IgD-negative memory B cell (primary cell): Measurements from ENCODE around the gene ZNF92. TPM values are rescaled to one million over a fixed set of nuclear protein-coding genes. Genes with fewer than 3 reads are reported as not detected.
"Not testable (repeated sequence)": the region's sequence is repeated elsewhere in the genome, so short reads cannot be mapped to it uniquely, and the experiment has no call there.

Experiments
- H3K27ac Mint-ChIP-seq, 3 donors: one replicate each; pipeline ENCODE4 v1.8.0; 2020 to 2022; ENCODE audit warnings: mild to moderate bottlenecking in 3 of 3, mixed read lengths in 3 of 3, moderate library complexity in 1 of 3
- H3K27me3 Mint-ChIP-seq: one replicate; pipeline ENCODE4 v1.8.0; 2021; ENCODE audit warnings: mixed read lengths
- H3K36me3 Mint-ChIP-seq: one replicate; pipeline ENCODE4 v1.8.0; 2020; ENCODE audit warnings: mild to moderate bottlenecking, mixed read lengths
- H3K4me1 Mint-ChIP-seq, 3 donors: one replicate each; pipeline ENCODE4 v1.8.0; 2020 to 2022; ENCODE audit warnings: mixed read lengths in 3 of 3, mild to moderate bottlenecking in 1 of 3
- H3K4me3 Mint-ChIP-seq, 4 donors: one replicate each; pipeline ENCODE4 v1.8.0; 2020 to 2022; ENCODE audit warnings: mild to moderate bottlenecking in 4 of 4, mixed read lengths in 4 of 4, moderate library complexity in 3 of 4
- H3K9me3 Mint-ChIP-seq, 3 donors: one replicate each; pipeline ENCODE4 v1.8.0; 2020 to 2021; ENCODE audit warnings: mixed read lengths in 3 of 3, mild to moderate bottlenecking in 1 of 3
- polyA plus RNA-seq: library from polyadenylated mRNA; unstranded; fragments of 300-500 nt; fragmentation: Illumina TruSeq; gene quantifications from one replicate; pipeline ENCODE4 v1.2.3, GENCODE V29; 2021

The ZNF92 gene
- polyA plus RNA-seq, 1 donor from 2014 or later, result 47.9 TPM

- no peak overlapping the region for H3K27ac Mint-ChIP-seq
- peaks cover 0 to 11% (median 5%) of the 10 kb centered on the region in 3 donors for H3K4me1 Mint-ChIP-seq
- peaks cover 2% of the 10 kb centered on the region for H3K27me3 Mint-ChIP-seq
- peaks cover 0 to 11% (median 2%) of the 10 kb centered on the region in 3 donors for H3K9me3 Mint-ChIP-seq
- no peak overlapping the region for H3K4me3 Mint-ChIP-seq
- peaks cover 2% of the 10 kb centered on the region for H3K36me3 Mint-ChIP-seq
Observed at GRCh38 chr7:65444205-65444842, 70.7 kb downstream of the ZNF92 start.

- Mint-ChIP-seq H3K4me3 (no peak overlapping the region), H3K4me1 (peaks cover 4 to 15% (median 10%) of the 10 kb centered on the region in 3 donors), H3K27me3 (peaks cover 3% of the 10 kb centered on the region), H3K27ac (no peak overlapping the region), H3K9me3 (peaks cover 0 to 11% (median 2%) of the 10 kb centered on the region in 3 donors), H3K36me3 (peaks cover 2% of the 10 kb centered on the region)
Observed at GRCh38 chr7:65444899-65445823, 71.5 kb downstream of the ZNF92 start.

- Mint-ChIP-seq H3K9me3 (peaks cover 0 to 11% (median 2%) of the 10 kb centered on the region in 3 donors), H3K4me1 (peaks cover 6 to 24% (median 13%) of the 10 kb centered on the region in 3 donors), H3K27ac (peak overlapping the region in 1 of 3 donors; percentile 48)
- H3K4me3 Mint-ChIP-seq, H3K36me3 Mint-ChIP-seq, H3K27me3 Mint-ChIP-seq: not testable (repeated sequence)
Observed at GRCh38 chr7:65447041-65447440, 73.4 kb downstream of the ZNF92 start.

- Mint-ChIP-seq H3K36me3 (peaks cover 2% of the 10 kb centered on the region), H3K27me3 (peaks cover 3% of the 10 kb centered on the region), H3K27ac (no peak overlapping the region), H3K9me3 (peaks cover 0 to 11% (median 2%) of the 10 kb centered on the region in 3 donors), H3K4me1 (peaks cover 6 to 27% (median 20%) of the 10 kb centered on the region in 3 donors), H3K4me3 (no peak overlapping the region)
Observed at GRCh38 chr7:65448816-65449504, 75.3 kb downstream of the ZNF92 start.

GRCh38 chr7:65449505-65449852 is 75.8 kb downstream of the ZNF92 start:
- peaks cover 0 to 11% (median 2%) of the 10 kb centered on the region in 3 donors for H3K9me3 Mint-ChIP-seq
- H3K27me3 Mint-ChIP-seq, result peaks cover 3% of the 10 kb centered on the region
- peaks cover 10 to 32% (median 25%) of the 10 kb centered on the region in 3 donors for H3K4me1 Mint-ChIP-seq
- H3K36me3 Mint-ChIP-seq, result peaks cover 2% of the 10 kb centered on the region
- peak overlapping the region in 2 of 3 donors; percentile 6 to 48 for H3K27ac Mint-ChIP-seq
- peak overlapping the region in 1 of 4 donors; percentile 55 for H3K4me3 Mint-ChIP-seq
